Measurements from ENCODE around the gene SH3BGRL. TPM values are rescaled to one million over a fixed set of nuclear protein-coding genes. Genes with fewer than 3 reads are reported as not detected.

SH3BGRL gene
- total and polyA plus RNA-seq, 2 donors (not counting 1 experiment from before 2014, with no cell fraction given) = 41.6 to 258 TPM

DNA sequence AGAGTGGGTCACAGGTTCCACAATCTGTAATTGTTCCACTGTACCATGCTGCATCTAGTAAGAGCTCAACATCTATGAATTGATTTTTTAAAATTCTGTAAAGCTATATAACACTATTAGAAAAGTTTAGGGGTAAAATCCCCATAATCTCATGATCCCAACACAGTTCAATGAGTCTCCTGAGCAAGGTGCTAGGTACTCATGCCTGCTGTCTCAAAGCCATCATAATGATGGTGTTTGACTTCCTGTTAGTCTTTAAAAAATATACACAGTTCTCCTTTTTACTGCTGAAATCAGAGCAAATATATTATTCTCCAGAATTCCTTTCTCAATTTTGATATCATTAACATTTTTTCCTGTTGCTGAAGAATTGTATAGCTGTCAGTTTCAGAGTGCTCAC, 55.9 kb downstream of the SH3BGRL start:
- Histone ChIP-seq H3K4me2 (ENCODE audit: extremely low read depth, insufficient read depth, low read length) (no peak overlapping the region), H3K36me3 (ENCODE audit: control insufficient read depth, insufficient read depth, low read length) (no peaks in the 10 kb centered on the region), H3K9ac (ENCODE audit: insufficient read depth, low read length) (no peak overlapping the region), H3K27ac (ENCODE audit: insufficient read depth, low read length) (no peak overlapping the region), H3K27me3 (ENCODE audit: control insufficient read depth, insufficient read depth, low read length) (no peaks in the 10 kb centered on the region), H3K4me3 (replicated peaks in 1 of 4; ENCODE audit: control extremely low read depth in 1 of 4, insufficient read depth in 1 of 4, low read depth in 3 of 4, low read length in 4 of 4) (no peak overlapping the region), H4K20me1 (ENCODE audit: control insufficient read depth, extremely low read depth, insufficient read depth, low read length) (no peaks in the 10 kb centered on the region), H2AFZ (ENCODE audit: low read length) (no peak overlapping the region), H3K79me2 (ENCODE audit: control insufficient read depth, insufficient read depth, low read length) (no peaks in the 10 kb centered on the region), H3K4me1 (ENCODE audit: control insufficient read depth, extremely low read depth, insufficient read depth, low read length) (peaks cover 3% of the 10 kb centered on the region), H3K9me3 (ENCODE audit: control insufficient read depth, insufficient read depth, low read depth, low read length) (no peaks in the 10 kb centered on the region)
- DNase-seq (ENCODE audit: low read depth in 2 of 2) = no peak
- TF ChIP-seq EZH2 (IDR thresholded peaks at IDR 0.05; ENCODE audit: low read length, missing control alignments) = no peak
- TF ChIP-seq, protein P1, sequence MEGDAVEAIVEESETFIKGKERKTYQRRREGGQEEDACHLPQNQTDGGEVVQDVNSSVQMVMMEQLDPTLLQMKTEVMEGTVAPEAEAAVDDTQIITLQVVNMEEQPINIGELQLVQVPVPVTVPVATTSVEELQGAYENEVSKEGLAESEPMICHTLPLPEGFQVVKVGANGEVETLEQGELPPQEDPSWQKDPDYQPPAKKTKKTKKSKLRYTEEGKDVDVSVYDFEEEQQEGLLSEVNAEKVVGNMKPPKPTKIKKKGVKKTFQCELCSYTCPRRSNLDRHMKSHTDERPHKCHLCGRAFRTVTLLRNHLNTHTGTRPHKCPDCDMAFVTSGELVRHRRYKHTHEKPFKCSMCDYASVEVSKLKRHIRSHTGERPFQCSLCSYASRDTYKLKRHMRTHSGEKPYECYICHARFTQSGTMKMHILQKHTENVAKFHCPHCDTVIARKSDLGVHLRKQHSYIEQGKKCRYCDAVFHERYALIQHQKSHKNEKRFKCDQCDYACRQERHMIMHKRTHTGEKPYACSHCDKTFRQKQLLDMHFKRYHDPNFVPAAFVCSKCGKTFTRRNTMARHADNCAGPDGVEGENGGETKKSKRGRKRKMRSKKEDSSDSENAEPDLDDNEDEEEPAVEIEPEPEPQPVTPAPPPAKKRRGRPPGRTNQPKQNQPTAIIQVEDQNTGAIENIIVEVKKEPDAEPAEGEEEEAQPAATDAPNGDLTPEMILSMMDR (conservative IDR thresholded peaks at IDR 0.05 in 1 of 2, IDR thresholded peaks at IDR 0.05 in 1 of 2; ENCODE audit: low read depth in 1 of 2, low read length in 2 of 2) = no peak

DNA sequence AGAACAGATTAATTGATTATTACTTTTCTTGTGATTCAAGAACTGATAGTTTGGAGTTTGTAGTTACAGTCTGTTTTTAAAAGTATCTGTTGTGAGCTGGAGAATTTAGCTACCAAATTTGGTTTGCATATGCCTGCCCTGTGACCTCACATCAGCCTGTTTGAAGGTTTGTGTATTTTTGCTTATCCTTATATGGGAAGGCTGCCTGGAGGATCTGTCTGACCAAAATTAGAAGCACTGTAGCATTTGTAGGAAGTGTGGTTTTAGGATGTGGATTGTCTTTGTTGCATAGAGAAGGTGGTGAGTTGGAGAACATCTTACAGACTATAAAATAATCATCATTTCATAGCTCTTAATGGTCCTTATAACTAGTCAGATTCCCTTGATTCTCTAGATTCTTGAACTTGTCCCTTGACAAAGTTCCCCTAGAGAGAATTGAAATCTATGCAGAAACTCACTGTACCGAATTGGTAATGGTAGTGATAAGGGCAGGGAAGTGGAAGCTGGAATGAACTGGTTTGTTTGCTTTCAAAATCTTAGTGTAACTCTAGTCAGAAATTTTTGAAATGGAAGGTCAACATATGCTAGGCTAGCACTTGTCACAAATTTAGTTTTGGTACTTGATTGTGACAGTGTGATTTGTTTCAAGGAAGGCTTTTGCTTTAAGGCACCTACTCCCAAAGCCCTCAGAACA, 57.3 kb downstream of the SH3BGRL start:
- Histone ChIP-seq H3K9me3 (ENCODE audit: control insufficient read depth, insufficient read depth, low read depth, low read length) (no peaks in the 10 kb centered on the region), H3K79me2 (ENCODE audit: control insufficient read depth, insufficient read depth, low read length) (no peaks in the 10 kb centered on the region), H2AFZ (ENCODE audit: low read length) (no peak overlapping the region), H3K4me1 (ENCODE audit: control insufficient read depth, extremely low read depth, insufficient read depth, low read length) (peaks cover 3% of the 10 kb centered on the region), H3K27me3 (ENCODE audit: control insufficient read depth, insufficient read depth, low read length) (no peaks in the 10 kb centered on the region), H4K20me1 (ENCODE audit: control insufficient read depth, extremely low read depth, insufficient read depth, low read length) (no peaks in the 10 kb centered on the region), H3K4me2 (ENCODE audit: extremely low read depth, insufficient read depth, low read length) (peak overlapping the region; percentile 51), H3K4me3 (replicated peaks in 1 of 4; ENCODE audit: control extremely low read depth in 1 of 4, insufficient read depth in 1 of 4, low read depth in 3 of 4, low read length in 4 of 4) (peak overlapping the region in 2 of 4 experiments; percentile 4 to 11), H3K27ac (ENCODE audit: insufficient read depth, low read length) (peak overlapping the region; percentile 31), H3K9ac (ENCODE audit: insufficient read depth, low read length) (no peak overlapping the region), H3K36me3 (ENCODE audit: control insufficient read depth, insufficient read depth, low read length) (no peaks in the 10 kb centered on the region)
- TF ChIP-seq EZH2 (IDR thresholded peaks at IDR 0.05; ENCODE audit: low read length, missing control alignments) = no peak
- TF ChIP-seq, protein P1 (conservative IDR thresholded peaks at IDR 0.05 in 1 of 2, IDR thresholded peaks at IDR 0.05 in 1 of 2; ENCODE audit: low read depth in 1 of 2, low read length in 2 of 2) = no peak
- DNase-seq (ENCODE audit: low read depth in 2 of 2) = peak; percentile 69 to 82

DNA sequence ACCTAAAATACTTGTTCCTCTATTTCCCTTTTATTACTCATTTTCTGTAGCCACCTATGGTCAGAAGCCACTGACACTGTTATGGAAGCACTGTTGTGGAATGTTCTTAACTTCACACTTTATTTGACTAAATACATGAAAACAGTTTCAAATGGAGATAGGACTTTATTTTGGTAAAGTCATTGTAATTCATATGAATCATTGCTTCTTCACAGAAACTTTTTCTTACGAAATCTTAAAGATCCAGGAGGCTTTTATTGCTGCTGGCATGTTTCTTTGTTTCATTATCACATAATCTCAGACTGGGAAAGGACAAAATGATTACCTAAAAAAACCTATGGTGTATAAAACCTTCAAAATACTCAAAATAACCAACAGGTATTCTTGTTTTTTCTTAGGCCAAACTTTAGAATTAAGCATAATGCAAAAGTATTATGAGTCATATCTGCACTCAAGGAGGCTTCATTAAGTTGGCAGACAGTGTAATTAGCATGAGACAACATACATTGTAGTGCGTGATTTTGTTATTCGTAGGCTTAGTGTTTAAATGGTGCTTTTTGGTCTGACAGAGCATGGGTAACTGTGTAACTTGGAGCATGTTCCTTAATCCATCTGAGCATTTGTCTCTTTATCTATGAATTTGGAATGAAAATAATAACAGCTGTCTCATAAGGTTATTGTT, 58.0 kb downstream of the SH3BGRL start:
- Histone ChIP-seq H3K9me3 (ENCODE audit: control insufficient read depth, insufficient read depth, low read depth, low read length) (no peaks in the 10 kb centered on the region), H3K4me2 (ENCODE audit: extremely low read depth, insufficient read depth, low read length) (peak overlapping the region; percentile 51), H3K36me3 (ENCODE audit: control insufficient read depth, insufficient read depth, low read length) (no peaks in the 10 kb centered on the region), H2AFZ (ENCODE audit: low read length) (no peak overlapping the region), H3K9ac (ENCODE audit: insufficient read depth, low read length) (no peak overlapping the region), H3K27me3 (ENCODE audit: control insufficient read depth, insufficient read depth, low read length) (no peaks in the 10 kb centered on the region), H4K20me1 (ENCODE audit: control insufficient read depth, extremely low read depth, insufficient read depth, low read length) (no peaks in the 10 kb centered on the region), H3K4me3 (replicated peaks in 1 of 4; ENCODE audit: control extremely low read depth in 1 of 4, insufficient read depth in 1 of 4, low read depth in 3 of 4, low read length in 4 of 4) (peak overlapping the region in 1 of 4 experiments; percentile 4), H3K79me2 (ENCODE audit: control insufficient read depth, insufficient read depth, low read length) (no peaks in the 10 kb centered on the region), H3K4me1 (ENCODE audit: control insufficient read depth, extremely low read depth, insufficient read depth, low read length) (peaks cover 3% of the 10 kb centered on the region), H3K27ac (ENCODE audit: insufficient read depth, low read length) (peak overlapping the region; percentile 31)
- peak; percentile 35 to 47 for DNase-seq (ENCODE audit: low read depth in 2 of 2)
- TF ChIP-seq, protein P1 (conservative IDR thresholded peaks at IDR 0.05 in 1 of 2, IDR thresholded peaks at IDR 0.05 in 1 of 2; ENCODE audit: low read depth in 1 of 2, low read length in 2 of 2) = no peak
- no peak for TF ChIP-seq EZH2 (IDR thresholded peaks at IDR 0.05; ENCODE audit: low read length, missing control alignments)

All from fibroblast of lung (primary cell).